Karpas-422 (cell line): ENCODE measurements around the gene EPM2A. TPM values are rescaled to one million over a fixed set of nuclear protein-coding genes. Genes with fewer than 3 reads are reported as not detected.

Source experiments
- DNase-seq: peaks from one replicate; pipeline ENCODE4 v3.0.0-alpha.2; 2015
- H2AFZ ChIP-seq: fragments of 200-600 bp; sonication (generic); 2 replicates; pipeline ENCODE4 v1.6.1; 2014; ENCODE audit warnings: antibody characterized with exemption, low read length, mixed read lengths
- H3K27ac ChIP-seq: fragments of 200-600 bp; sonication (generic); 2 replicates; pipeline ENCODE4 v1.5.1; 2014; ENCODE audit warnings: mild to moderate bottlenecking, low read length, moderate library complexity
- H3K27me3 ChIP-seq: fragments of 200-600 bp; sonication (generic); 2 replicates; pipeline ENCODE4 v1.6.1; 2014; ENCODE audit warnings: low read length, mixed read lengths
- H3K36me3 ChIP-seq: fragments of 200-600 bp; sonication (generic); 2 replicates; pipeline ENCODE4 v1.6.1; 2014; ENCODE audit warnings: low read length, mixed read lengths; ENCODE audit not compliant: insufficient read depth
- H3K4me1 ChIP-seq: fragments of 200-600 bp; sonication (generic); 2 replicates; pipeline ENCODE4 v1.6.1; 2014; ENCODE audit warnings: mild to moderate bottlenecking, low read length, mixed read lengths
- H3K4me2 ChIP-seq: fragments of 200-600 bp; sonication (generic); 2 replicates; pipeline ENCODE4 v1.6.1; 2014; ENCODE audit warnings: low read length, low read depth, mild to moderate bottlenecking; ENCODE audit not compliant: poor library complexity, severe bottlenecking
- H3K4me3 ChIP-seq: fragments of 200-600 bp; sonication (generic); 2 replicates; pipeline ENCODE4 v1.5.1; 2014; ENCODE audit warnings: mild to moderate bottlenecking, antibody characterized with exemption, low read length, mixed read lengths
- H3K79me2 ChIP-seq: fragments of 200-600 bp; sonication (generic); 2 replicates; pipeline ENCODE4 v1.6.1; 2014; ENCODE audit warnings: mild to moderate bottlenecking, low read length, mixed read lengths
- H3K9ac ChIP-seq: fragments of 200-600 bp; sonication (generic); 2 replicates; pipeline ENCODE4 v1.6.0; 2014; ENCODE audit warnings: low read length
- H3K9me2 ChIP-seq: fragments of 200-600 bp; sonication (generic), shearing (Covaris generic); replicated peaks from 2 replicates; pipeline ENCODE4 v1.6.0; 2014; ENCODE audit warnings: mild to moderate bottlenecking, low read length, moderate library complexity; ENCODE audit not compliant: insufficient read depth
- H3K9me3 ChIP-seq: fragments of 300-700, 200-600 bp; sonication (generic); 2 replicates; pipeline ENCODE4 v1.6.1; 2014; ENCODE audit warnings: low read length, mixed read lengths
- H4K20me1 ChIP-seq: fragments of 200-600 bp; sonication (generic); 2 replicates; pipeline ENCODE4 v1.6.1; 2014; ENCODE audit warnings: mild to moderate bottlenecking, antibody characterized with exemption, low read length, low read depth; ENCODE audit not compliant: insufficient read depth
- total RNA-seq: library from RNA; depleted of rRNA; stranded (reverse); fragments of >200 nt; shearing (Covaris generic); gene quantifications from 2 replicates; pipeline ENCODE4 v1.2.3, GENCODE V29; 2014; ENCODE audit warnings: low replicate concordance

Gene EPM2A
- total RNA-seq, 1 experiment from 2014 or later: 10.5 TPM

- no peak overlapping the region for H3K4me3 ChIP-seq
- no peaks in the 10 kb centered on the region for H3K9me2 ChIP-seq
- no peak overlapping the region for H3K4me2 ChIP-seq
- H3K9ac ChIP-seq: no peak overlapping the region
- peaks cover 2% of the 10 kb centered on the region for H3K4me1 ChIP-seq
- no peaks in the 10 kb centered on the region; the same call in 1 of the 2 replicates for H3K36me3 ChIP-seq
- no peaks in the 10 kb centered on the region for H4K20me1 ChIP-seq
- H3K27ac ChIP-seq: no peak overlapping the region
- H3K79me2 ChIP-seq: 0 out of 2 replicates have a peak, but pooled peaks cover 3% of the 10 kb centered on the region
- H3K27me3 ChIP-seq: no peaks in the 10 kb centered on the region
- H2AFZ ChIP-seq: no peak overlapping the region
- H3K9me3 ChIP-seq: peaks cover 6% of the 10 kb centered on the region; the same call in 1 of the 2 replicates
- DNase-seq: no peak
Observed at GRCh38 chr6:145728444-145729385, 6.6 kb downstream of the EPM2A start.

- Histone ChIP-seq H3K27ac (no peak overlapping the region), H2AFZ (no peak overlapping the region), H3K4me3 (no peak overlapping the region), H3K9ac (no peak overlapping the region), H3K9me2 (no peaks in the 10 kb centered on the region), H3K36me3 (no peaks in the 10 kb centered on the region; the same call in 1 of the 2 replicates), H3K4me2 (no peak overlapping the region), H3K27me3 (no peaks in the 10 kb centered on the region), H4K20me1 (no peaks in the 10 kb centered on the region), H3K79me2 (0 out of 2 replicates have a peak, but pooled peaks cover 3% of the 10 kb centered on the region), H3K9me3 (peaks cover 6% of the 10 kb centered on the region; the same call in 1 of the 2 replicates), H3K4me1 (no peaks in the 10 kb centered on the region)
- no peak for DNase-seq
Observed at GRCh38 chr6:145727817-145728388, 7.4 kb downstream of the EPM2A start.

- DNase-seq: no peak
- H3K27me3 ChIP-seq: no peaks in the 10 kb centered on the region
- H2AFZ ChIP-seq: no peak overlapping the region
- H3K9me2 ChIP-seq: no peaks in the 10 kb centered on the region
- H3K9me3 ChIP-seq: peaks cover 6% of the 10 kb centered on the region; the same call in 1 of the 2 replicates
- H3K4me1 ChIP-seq: no peaks in the 10 kb centered on the region
- no peaks in the 10 kb centered on the region for H4K20me1 ChIP-seq
- no peaks in the 10 kb centered on the region; the same call in 1 of the 2 replicates for H3K36me3 ChIP-seq
- peaks cover 3% of the 10 kb centered on the region; the same call in 1 of the 2 replicates for H3K79me2 ChIP-seq
- no peak overlapping the region for H3K27ac ChIP-seq
- H3K4me3 ChIP-seq: no peak overlapping the region
- no peak overlapping the region for H3K4me2 ChIP-seq
- H3K9ac ChIP-seq: no peak overlapping the region
Observed at GRCh38 chr6:145725570-145725969, 9.8 kb downstream of the EPM2A start.

- peaks cover 3% of the 10 kb centered on the region; the same call in 1 of the 2 replicates for H3K79me2 ChIP-seq
- DNase-seq: no peak
- no peak overlapping the region for H2AFZ ChIP-seq
- H4K20me1 ChIP-seq: no peaks in the 10 kb centered on the region
- no peaks in the 10 kb centered on the region for H3K9me3 ChIP-seq
- H3K4me3 ChIP-seq: no peak overlapping the region
- H3K4me2 ChIP-seq: no peak overlapping the region
- H3K4me1 ChIP-seq: no peaks in the 10 kb centered on the region
- H3K9me2 ChIP-seq: no peaks in the 10 kb centered on the region
- no peak overlapping the region for H3K9ac ChIP-seq
- H3K27me3 ChIP-seq: no peaks in the 10 kb centered on the region
- no peak overlapping the region for H3K27ac ChIP-seq
- no peaks in the 10 kb centered on the region for H3K36me3 ChIP-seq
Observed at GRCh38 chr6:145723646-145724045, 11.7 kb downstream of the EPM2A start.

GRCh38 chr6:145722190-145722589 is 13.1 kb downstream of the EPM2A start:
- Histone ChIP-seq H4K20me1 (no peaks in the 10 kb centered on the region), H3K4me3 (no peak overlapping the region), H3K36me3 (no peaks in the 10 kb centered on the region), H3K4me1 (no peaks in the 10 kb centered on the region), H3K4me2 (no peak overlapping the region), H3K9me2 (no peaks in the 10 kb centered on the region), H3K27ac (no peak overlapping the region), H3K9me3 (no peaks in the 10 kb centered on the region), H3K9ac (no peak overlapping the region), H3K27me3 (no peaks in the 10 kb centered on the region), H2AFZ (no peak overlapping the region), H3K79me2 (peaks cover 3% of the 10 kb centered on the region; the same call in 1 of the 2 replicates)
- DNase-seq: no peak

- Histone ChIP-seq H3K4me1 (no peaks in the 10 kb centered on the region), H2AFZ (no peak overlapping the region), H3K27me3 (no peaks in the 10 kb centered on the region), H3K9ac (no peak overlapping the region), H3K4me2 (no peak overlapping the region), H4K20me1 (no peaks in the 10 kb centered on the region), H3K27ac (no peak overlapping the region), H3K79me2 (peaks cover 3% of the 10 kb centered on the region; the same call in 1 of the 2 replicates), H3K9me3 (no peaks in the 10 kb centered on the region), H3K9me2 (no peaks in the 10 kb centered on the region), H3K36me3 (no peaks in the 10 kb centered on the region), H3K4me3 (no peak overlapping the region)
- no peak for DNase-seq
Observed at GRCh38 chr6:145721144-145721543, 14.2 kb downstream of the EPM2A start.

GRCh38 chr6:145715426-145715825 is 19.9 kb downstream of the EPM2A start:
- Histone ChIP-seq H3K79me2 (no peaks in the 10 kb centered on the region; the same call in 1 of the 2 replicates), H3K9me2 (no peaks in the 10 kb centered on the region), H4K20me1 (no peaks in the 10 kb centered on the region), H2AFZ (no peak overlapping the region), H3K4me3 (no peak overlapping the region), H3K9me3 (peaks cover 3% of the 10 kb centered on the region; the same call in 1 of the 2 replicates), H3K27ac (no peak overlapping the region), H3K27me3 (no peaks in the 10 kb centered on the region), H3K9ac (no peak overlapping the region), H3K4me2 (no peak overlapping the region), H3K36me3 (peaks cover 3% of the 10 kb centered on the region; the same call in 1 of the 2 replicates), H3K4me1 (no peaks in the 10 kb centered on the region)
- DNase-seq: no peak

- no peak for DNase-seq
Observed at GRCh38 chr6:145714731-145715130, 20.6 kb downstream of the EPM2A start.

More at GRCh38 chr6:145714731-145715130, 20.6 kb downstream of the EPM2A start:
- Histone ChIP-seq H3K4me3 (no peak overlapping the region), H3K79me2 (no peaks in the 10 kb centered on the region), H3K27me3 (no peaks in the 10 kb centered on the region), H4K20me1 (no peaks in the 10 kb centered on the region), H3K9ac (no peak overlapping the region), H3K4me2 (no peak overlapping the region), H3K27ac (no peak overlapping the region), H3K4me1 (no peaks in the 10 kb centered on the region), H3K9me3 (peaks cover 3% of the 10 kb centered on the region; the same call in 1 of the 2 replicates), H2AFZ (no peak overlapping the region), H3K36me3 (peaks cover 3% of the 10 kb centered on the region; the same call in 1 of the 2 replicates), H3K9me2 (no peaks in the 10 kb centered on the region)
